NCI-H2196 (cell line): ENCODE data around the gene KLHL6.

Source experiments
- DNase-seq: peaks from one replicate; lab custom pipeline; 2025; ENCODE audit not compliant: unreplicated experiment; lab: John Stamatoyannopoulos, UW

Gene KLHL6, protein sequence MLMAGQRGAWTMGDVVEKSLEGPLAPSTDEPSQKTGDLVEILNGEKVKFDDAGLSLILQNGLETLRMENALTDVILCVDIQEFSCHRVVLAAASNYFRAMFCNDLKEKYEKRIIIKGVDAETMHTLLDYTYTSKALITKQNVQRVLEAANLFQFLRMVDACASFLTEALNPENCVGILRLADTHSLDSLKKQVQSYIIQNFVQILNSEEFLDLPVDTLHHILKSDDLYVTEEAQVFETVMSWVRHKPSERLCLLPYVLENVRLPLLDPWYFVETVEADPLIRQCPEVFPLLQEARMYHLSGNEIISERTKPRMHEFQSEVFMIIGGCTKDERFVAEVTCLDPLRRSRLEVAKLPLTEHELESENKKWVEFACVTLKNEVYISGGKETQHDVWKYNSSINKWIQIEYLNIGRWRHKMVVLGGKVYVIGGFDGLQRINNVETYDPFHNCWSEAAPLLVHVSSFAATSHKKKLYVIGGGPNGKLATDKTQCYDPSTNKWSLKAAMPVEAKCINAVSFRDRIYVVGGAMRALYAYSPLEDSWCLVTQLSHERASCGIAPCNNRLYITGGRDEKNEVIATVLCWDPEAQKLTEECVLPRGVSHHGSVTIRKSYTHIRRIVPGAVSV

DNA sequence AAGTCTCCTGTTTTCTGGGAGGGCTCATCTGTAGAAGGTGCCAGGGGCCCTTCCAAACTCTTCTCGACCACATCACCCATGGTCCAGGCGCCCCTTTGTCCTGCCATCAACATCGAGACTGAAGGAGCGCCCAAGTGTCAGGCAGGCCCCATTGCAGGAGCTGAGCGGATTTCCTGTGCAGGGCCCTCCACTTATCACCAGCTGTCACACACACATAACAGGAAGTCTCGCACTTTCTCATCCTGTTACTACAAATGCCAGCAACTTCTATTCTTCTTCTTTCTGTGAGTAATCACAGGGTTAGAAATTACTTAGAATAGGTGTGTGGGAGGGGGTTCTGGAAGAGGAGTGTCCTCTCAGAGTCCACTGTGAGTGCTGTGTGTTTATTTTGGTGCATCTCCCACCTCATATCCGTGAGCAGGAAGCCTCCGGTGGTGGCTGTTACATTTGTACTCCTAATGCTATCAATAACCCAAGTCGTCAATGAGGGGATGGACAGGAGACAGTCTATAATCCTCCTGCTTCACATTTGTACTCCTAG lies at the start of gene KLHL6:
KLHL6 (minus strand) TSS at position 166 of the 541 bp plus-strand sequence; CDS start at position 113, 53 bp downstream.
- DNase-seq: no peak

DNA sequence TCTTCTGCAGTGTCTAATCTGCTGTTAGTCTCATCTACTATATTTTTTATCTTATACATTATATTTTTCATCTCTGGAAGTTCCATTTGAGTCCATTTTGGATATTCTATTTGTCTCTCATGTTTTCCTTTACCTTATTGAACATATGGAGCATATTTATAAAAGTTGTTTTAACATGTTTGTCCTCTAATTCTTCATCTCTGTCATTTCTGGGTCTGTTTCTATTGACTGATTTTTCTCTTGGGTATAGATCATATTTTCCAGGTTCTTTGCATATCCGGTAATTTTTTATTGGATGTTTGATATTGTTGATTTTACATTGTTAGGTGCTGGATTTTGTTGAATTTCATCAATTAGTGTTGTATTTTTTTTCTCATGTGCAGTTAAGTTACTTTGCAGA lies 42.5 kb upstream of the KLHL6 start:
- no peak for DNase-seq

DNA sequence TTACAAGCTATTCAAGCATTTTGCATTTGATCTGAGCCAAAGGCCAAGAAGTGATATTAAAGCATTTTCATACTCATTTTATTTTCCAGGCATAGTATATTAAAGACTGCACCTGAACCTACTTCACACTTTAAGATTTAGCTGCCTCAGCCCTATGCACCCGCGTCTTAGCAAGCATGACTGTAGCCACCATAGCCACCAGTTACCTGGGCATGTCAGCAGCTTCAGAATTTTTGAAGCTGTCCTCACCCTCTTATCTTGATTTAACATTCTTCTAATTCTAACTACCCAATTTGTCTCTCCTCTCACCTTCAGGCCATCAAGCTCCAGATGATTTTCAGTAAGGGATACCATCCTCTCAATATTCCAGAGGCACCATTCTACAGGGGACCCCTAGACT lies 39.1 kb upstream of the KLHL6 start:
- DNase-seq: no peak

DNA sequence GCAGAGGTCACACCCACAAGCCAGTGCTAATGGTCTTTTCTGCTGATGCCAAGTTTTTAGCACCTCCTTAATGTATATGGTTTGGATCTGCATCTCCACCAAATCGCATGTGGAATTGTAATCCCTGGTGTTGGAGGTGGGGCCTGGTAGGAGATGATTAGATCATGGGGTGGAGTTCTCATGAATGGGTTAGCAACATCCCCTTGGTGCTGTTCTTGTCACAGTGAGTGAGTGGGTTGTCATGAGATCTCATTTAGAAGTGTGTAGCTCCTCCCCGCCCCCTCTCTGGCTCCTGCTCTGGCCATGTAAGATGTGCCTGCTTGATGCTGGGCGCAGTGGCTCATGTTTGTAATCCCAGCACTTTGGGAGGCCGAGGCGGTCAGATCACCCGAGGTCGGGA lies 37.3 kb upstream of the KLHL6 start:
- no peak for DNase-seq

DNA sequence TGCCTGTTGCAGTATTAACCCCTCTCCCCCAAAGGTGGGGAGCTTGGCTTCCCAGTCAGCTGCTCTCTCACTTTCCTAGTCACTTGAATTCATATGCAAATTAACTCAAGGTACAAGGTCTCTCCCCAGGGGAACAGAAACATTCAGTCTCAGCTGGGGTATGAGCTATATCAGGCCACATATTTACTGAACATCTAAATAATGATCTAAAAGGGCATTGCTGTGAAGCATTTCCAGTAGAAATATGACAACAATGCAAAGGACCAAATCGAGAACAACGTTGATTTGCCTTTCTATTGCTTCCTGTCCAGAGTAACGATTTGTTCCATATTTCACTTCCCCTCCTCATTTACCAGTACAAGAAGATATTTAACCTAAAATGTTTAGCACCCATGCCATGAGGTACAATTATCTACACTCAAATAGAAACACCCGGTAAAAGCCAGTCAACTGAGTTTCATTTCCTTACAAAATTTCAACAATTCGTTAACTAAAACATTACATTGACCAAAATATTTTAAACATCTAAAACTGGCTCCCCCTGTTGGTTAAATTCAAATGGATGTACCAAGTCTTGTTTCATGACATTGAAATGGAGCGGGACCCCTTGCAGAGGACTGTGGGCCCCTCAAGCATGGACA lies 36.5 kb upstream of the KLHL6 start:
- no peak for DNase-seq

DNA sequence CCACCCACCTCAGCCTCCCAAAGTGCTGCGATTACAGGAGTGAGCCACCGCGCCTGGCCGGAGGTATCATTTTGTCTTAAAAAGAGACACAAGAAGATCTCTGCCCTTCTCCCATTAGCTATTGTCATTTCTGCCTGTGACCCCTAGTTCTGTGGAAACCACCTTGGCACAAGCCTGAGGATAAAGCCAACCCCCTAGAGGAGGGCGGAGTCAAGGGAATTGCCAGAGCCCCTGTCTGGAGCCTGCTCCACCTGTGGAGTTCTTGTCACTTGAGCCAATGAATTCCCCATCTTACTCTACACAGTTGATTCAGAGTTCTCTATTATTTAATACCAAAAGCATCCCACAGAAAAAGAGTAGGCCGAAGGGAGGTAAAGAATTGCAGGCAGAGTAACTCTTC lies 34.9 kb upstream of the KLHL6 start:
- DNase-seq: no peak

DNA sequence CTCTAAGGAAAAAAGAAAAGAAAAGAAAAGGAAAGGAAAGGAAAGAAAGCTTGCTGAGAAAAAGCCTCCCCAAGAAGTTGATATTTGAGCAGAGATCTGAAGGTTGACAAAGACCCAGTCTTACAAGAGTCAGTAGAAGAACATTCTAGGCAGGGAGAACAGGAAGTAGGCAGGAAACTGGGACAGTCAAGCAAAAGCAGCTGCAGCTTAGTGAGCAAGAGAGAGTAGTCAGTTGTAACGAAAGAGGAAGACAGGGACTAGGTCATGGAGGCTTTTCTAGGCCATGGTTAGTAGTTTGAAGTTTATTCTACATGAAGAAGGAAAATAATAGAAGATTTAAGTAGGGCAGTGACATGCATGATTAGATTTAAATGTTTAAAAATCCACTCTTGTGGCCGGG lies 31.8 kb upstream of the KLHL6 start:
- no peak for DNase-seq

DNA sequence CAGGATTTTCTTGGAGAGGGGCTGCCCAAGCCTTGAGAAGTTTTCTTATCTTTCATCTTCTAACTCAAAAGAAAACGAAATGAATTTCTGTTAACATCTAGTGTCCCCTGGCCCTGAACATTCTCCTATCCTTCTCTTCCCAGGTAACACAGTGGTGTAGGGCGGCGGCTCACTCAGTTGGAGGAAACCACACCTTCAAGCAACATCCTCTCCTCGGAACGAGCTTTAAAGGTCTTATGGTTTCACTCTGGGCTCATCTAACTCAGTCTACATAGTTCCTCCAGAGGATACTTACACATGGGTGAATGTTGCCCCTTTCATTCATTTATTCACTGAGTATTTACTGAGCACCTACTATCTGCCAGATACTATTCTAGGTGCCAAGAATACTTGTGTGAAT lies 31.0 kb upstream of the KLHL6 start:
- no peak for DNase-seq

DNA sequence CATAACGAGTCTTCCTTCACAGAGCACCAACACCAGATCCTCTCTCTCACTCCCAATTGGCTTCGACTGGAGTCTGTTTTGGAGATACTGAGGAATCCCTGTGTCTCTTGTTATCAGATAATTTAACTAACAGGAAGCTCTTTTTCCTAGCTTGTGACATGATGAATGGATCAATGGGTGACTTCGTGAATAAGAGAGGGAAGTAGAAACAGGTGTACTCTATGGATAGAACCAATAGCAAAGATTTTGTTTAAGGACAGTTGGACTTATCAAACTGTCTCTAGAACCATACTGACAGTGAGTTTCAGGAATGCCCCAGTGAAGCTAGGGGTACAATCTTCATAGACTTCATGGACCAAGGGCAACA lies 29.4 kb upstream of the KLHL6 start:
- DNase-seq: no peak

DNA sequence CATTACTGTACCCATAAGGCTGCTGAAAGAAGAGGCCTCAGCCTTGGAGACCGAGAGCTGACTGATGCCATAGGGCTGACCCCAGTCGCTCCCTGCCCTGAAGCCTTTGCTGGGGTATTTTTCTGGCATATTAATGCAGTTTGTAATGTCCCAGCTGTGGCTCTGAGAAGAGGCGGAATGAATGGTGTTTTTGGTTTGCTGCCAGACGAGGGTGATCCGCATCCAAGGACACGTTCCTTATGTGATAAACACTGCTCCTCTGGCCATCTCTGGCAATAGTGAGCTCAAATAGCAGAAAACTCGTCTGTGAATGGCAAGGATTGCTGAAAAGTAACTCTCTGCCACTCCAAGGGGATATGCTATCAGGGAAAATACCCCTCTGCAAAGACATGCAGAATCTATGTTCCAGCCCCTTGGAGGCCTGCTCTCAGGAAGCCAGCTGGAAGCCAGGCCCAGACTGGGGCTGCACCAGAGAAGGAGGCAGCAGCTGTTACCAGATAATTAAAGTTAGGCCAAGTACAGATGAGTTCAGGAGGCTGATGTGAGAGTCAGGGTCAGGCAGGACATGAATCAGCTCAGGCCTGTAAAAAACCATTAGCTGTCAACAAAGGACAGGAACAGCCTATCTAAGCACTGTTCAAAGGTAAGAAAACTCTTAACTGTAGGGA lies 28.9 kb upstream of the KLHL6 start:
- no peak for DNase-seq

DNA sequence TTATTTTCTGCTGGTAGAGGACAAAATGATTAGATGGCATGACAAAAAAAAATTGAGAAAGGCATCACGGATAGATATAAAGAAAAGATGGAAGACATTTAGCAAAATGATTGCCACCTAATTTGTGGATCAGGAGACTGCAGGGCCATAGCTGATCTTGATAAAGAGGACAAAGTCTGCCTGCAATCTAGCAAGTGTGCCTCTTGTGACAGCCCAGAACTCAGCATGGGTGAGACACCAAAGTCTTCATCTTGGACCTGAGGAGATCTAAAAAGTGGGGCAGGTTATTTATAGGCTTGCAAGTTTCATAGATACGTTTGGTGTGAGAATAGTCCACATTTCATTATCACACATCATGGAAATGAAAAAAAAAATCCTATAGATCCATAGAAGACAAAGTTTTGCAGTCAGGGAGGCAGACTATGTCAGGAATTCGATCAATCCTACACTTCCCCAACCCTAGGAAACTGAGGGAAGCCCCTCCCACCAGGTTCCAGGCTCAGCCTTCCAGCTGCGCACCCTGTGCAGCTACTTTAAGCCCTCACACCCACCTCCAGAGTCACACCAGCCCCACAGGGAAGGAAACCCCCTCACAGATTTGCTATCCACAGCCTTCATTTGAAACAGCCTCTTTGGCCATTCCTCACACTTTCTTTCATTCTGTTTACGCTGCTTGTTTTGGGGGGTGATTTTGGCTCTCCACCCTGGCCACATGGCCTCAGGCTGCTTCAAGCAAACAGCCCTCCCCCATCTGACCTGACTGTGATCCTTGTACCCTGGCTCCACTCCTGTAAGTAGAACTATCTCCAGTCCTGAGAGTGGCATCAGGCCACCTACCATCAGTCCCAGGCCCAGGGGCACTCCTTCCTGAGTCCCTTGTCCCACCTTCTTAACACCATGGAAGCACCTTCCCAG lies 28.1 kb upstream of the KLHL6 start:
- no peak for DNase-seq

DNA sequence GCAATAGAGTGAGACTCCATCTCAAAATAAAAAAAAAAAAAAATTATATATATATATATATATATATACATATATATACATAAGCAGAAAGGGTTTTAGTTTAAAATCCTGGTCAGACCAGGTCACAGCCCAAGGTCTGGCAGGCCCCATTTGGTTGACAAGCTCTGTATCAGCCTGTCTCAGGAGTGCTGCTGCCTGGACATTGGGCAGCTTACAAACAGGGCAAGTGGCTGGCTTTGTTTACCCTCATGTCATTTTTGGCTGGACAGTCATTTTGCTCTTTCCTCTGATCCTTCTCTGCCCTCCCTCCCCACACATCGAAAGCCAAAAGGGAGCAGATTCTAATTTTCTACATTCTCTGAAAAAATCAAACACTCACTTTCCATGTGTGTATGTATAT lies 26.7 kb upstream of the KLHL6 start:
- DNase-seq: no peak

DNA sequence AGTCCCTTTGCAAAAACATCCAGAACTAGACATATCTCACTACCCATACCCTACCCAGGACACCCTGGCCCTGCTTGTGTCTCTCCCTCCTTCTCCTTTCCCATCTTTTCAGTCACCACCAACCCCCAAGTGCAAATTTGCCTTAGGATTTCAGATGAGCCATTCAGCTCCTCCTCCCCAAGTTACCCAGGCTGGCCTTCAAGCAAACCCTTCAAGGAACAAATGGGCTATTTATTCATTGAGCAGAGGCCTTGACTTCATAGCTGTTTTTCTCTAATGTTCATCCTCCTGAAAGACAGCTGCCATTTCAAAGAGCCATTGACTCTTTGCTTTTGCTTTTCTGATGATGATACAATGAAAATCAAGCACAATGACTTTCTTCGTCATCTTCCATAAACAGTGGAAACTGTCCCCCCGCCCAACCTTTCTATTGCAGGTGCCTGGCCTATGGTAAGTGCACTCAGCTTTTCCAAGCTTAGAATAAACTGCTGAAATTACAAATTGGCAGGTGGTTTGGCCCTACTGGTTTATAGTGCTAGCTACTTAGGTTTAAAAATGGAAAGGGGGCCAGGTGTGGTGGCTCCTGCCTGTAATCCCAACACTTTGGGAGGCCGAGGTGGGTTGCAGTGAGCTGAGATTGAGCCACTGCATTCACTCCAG lies 26.1 kb upstream of the KLHL6 start:
- DNase-seq: no peak

DNA sequence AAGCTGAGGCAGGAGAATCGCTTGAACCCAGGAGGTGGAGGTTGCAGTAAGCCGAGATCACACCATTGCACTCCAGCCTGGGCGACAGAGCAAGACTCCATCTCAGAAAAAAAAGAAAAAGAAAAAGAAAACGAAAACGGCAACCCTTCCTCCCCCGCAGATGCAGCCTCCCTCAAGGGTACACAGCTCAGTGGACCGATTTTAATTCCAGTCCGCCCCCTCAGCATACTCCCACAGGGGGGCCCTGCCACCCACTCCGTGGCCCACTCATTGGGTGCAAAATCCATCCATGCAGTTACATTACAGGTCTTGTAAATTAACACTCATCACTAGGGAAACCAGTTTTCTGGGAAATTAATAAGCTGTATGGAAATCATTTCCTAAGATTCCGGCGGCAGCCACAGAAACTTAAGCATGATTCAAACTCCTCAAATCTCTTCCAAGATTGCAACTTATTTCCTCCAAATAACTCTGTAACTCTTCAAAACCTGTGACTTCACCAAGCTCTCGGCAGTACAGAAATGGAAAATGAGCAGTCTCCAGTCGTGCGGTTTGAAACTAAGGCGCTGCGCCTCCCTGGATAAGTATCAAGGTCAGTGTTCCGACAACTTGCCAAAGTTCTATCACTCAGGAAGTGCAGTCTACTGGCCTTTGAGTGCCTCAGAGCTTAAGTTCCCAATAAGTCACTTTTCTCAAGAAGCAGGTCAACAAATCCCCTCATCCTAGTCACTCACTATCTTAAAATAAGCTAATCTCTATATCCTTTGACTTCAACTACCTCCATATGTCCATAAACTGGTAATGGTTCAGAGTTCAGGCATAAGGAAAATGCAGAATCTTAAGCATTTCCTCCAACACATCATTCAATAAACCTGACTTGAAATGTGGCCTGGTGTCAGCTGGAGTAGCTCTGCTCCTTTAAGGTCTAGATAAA lies 24.7 kb upstream of the KLHL6 start:
- DNase-seq: no peak

DNA sequence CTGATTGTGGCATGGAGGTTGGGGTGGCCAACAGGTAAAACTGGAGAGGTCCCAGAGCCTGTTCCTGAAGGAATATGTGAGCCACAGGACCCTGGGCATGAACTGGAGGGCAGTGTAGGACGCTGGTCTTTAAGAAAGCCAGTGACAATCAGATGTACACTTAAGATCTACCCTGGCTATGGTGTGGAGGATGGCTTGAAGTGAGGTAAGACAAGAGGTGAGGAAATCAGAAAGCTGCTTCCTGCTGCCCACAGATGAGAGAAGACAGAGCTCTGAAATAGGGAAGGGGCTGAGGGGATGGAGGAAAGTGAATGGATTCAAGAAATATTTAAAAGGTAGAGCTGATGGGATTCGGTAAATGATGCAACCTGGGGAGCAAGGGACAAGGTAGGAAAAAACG lies 22.7 kb upstream of the KLHL6 start:
- DNase-seq: no peak

DNA sequence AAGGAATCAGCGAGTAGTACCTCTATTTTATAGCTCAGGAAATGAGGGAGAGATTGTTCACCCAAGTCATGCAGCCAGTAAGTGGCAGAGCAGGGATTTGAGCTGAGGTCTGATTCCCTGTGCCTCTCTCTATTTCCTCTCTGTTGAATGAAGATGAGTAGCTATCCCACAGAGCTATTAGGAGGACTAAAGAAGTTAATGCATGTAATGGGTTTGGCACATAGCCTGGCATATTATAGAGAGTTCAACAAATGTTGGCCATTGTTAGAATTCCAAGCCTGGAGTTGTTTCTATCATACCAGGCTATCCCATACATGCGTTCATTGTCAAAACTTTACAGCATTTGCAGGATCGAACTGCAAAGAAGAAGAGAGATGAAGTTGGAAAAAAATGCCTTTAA lies 21.8 kb upstream of the KLHL6 start:
- DNase-seq: no peak

DNA sequence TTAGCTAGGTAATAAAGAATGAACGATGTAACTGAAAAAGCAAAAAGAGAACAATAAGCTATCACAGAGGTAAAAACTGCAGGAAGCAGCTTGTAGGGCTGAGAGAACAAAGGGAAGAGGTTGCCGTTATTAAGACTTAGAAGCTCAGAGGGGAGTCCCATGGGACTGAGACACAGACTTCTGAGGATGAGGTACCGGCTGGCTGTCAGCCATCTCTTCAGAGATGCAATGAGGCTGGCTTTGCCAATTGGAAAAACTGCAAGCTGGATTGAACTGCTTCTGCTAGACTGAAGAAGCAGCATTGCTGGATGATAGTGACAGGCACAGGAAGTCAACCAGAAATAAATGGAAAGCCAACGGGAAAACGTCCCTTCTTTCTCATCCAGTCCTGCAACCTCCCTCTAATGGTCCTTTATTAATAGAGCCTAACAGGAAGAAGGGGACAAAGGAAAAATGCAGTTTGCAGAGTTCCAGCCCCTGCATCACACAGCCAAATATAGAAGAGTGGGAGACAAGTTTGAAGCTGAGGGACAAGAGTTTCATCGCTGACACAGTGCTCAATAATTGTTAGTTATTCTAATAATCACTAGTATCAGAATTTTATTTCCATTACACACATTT lies 21.1 kb upstream of the KLHL6 start:
- no peak for DNase-seq

DNA sequence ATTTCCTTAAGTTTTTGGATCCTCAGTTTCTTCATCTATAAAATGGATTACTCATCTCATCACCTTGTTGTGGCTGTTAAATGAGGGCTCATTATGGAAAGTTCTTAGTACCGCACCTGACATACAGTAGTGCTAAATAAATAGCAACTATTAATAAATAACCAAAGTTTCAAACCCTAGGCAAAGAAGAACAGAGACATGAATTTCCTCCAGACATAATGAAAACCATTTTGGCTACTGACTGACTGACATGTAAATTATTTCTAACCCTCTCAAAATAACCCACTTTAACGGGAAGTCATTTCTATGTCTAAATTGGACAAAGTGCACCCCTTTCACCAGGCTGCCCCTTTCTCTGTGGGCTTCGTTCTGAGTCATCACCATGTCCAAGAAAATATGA lies 17.4 kb upstream of the KLHL6 start:
- no peak for DNase-seq
